Keratinocyte (primary cell): ENCODE measurements around the gene IL21R. TPM values are rescaled to one million over a fixed set of nuclear protein-coding genes. Genes with fewer than 3 reads are reported as not detected.
A peak's percentile ranks its signal among the peaks of the same experiment; 100 is the strongest.

Source experiments
- DNase-seq: peaks from one replicate; pipeline ENCODE4 v3.0.0-alpha.2; 2011; ENCODE audit warnings: low read depth, missing footprints, low spot score
- FAIRE-seq: peaks from 2 replicates; lab custom pipeline; 2011; peaks lifted over from hg19 to GRCh38; lab: Jason Lieb, UNC
- H2AFZ ChIP-seq: 2 replicates; pipeline ENCODE4 v1.6.0; 2012; ENCODE audit warnings: low read length, control low read depth, inconsistent platforms; ENCODE audit not compliant: control insufficient read depth
- H3K27ac ChIP-seq: 2 replicates; pipeline ENCODE4 v1.5.1; 2011; ENCODE audit warnings: low read length; ENCODE audit not compliant: control insufficient read depth, insufficient read depth
- H3K27me3 ChIP-seq: 3 replicates; pipeline ENCODE4 v1.6.0; 2011; ENCODE audit warnings: low read length; ENCODE audit not compliant: control insufficient read depth, insufficient read depth; ENCODE audit errors: extremely low read depth
- H3K36me3 ChIP-seq, 2 experiments: 2 replicates in 1 of 2; 3 replicates in 1 of 2; pipeline ENCODE4 v1.5.1; 2011; ENCODE audit warnings: low read length in 2 of 2, mild to moderate bottlenecking in 1 of 2; ENCODE audit not compliant: control insufficient read depth in 2 of 2, insufficient read depth in 2 of 2; ENCODE audit errors: extremely low read depth in 1 of 2
- H3K4me1 ChIP-seq: 3 replicates; pipeline ENCODE4 v1.5.1; 2011; ENCODE audit warnings: low read length; ENCODE audit not compliant: control insufficient read depth, insufficient read depth; ENCODE audit errors: extremely low read depth
- H3K4me2 ChIP-seq: 3 replicates; pipeline ENCODE4 v1.6.0; 2011; ENCODE audit warnings: low read depth, low read length; ENCODE audit not compliant: control insufficient read depth, insufficient read depth; ENCODE audit errors: extremely low read depth
- H3K4me3 ChIP-seq, 3 experiments: fragments of 200-600 bp in 1 of 3; sonication (generic) in 1 of 3; 2 replicates in 2 of 3; 3 replicates in 1 of 3; pipeline ENCODE4 v1.5.1; 2011 to 2016; ENCODE audit warnings: low read length in 3 of 3, mild to moderate bottlenecking in 3 of 3, control low read depth in 2 of 3, inconsistent platforms in 1 of 3, low read depth in 1 of 3, mixed read lengths in 1 of 3, mixed run types in 1 of 3, moderate library complexity in 1 of 3; ENCODE audit not compliant: control insufficient read depth in 2 of 3, insufficient read depth in 2 of 3; ENCODE audit errors: extremely low read depth in 1 of 3
- H3K79me2 ChIP-seq: 2 replicates; pipeline ENCODE4 v1.6.0; 2012; ENCODE audit warnings: low read length; ENCODE audit not compliant: control insufficient read depth, insufficient read depth
- H3K9ac ChIP-seq: 3 replicates; pipeline ENCODE4 v1.6.0; 2011; ENCODE audit warnings: low read length; ENCODE audit not compliant: control insufficient read depth, insufficient read depth; ENCODE audit errors: extremely low read depth
- H3K9me1 ChIP-seq: 3 replicates; pipeline ENCODE4 v1.6.0; 2011; ENCODE audit warnings: low read length; ENCODE audit not compliant: control insufficient read depth, insufficient read depth; ENCODE audit errors: extremely low read depth
- H3K9me3 ChIP-seq: 2 replicates; pipeline ENCODE4 v1.5.1; 2012; ENCODE audit warnings: low read depth, low read length; ENCODE audit not compliant: control insufficient read depth
- H4K20me1 ChIP-seq: 3 replicates; pipeline ENCODE4 v1.6.0; 2011; ENCODE audit warnings: low read length; ENCODE audit not compliant: control insufficient read depth, insufficient read depth; ENCODE audit errors: extremely low read depth
- EZH2 ChIP-seq: IDR thresholded peaks from one replicate; pipeline ENCODE4 v1.6.1; 2012; ENCODE audit warnings: inconsistent platforms, mild to moderate bottlenecking, low read length, moderate library complexity
- dilution Hi-C: fragments of 300-500 bp; cut with MboI; formaldehyde crosslinking; loops from one replicate; pipeline ENCODE4 v1.7.0; 2020; ENCODE audit warnings: low sequenced_read_pairs; ENCODE audit not compliant: extremely low pct_ligation_motif_present
- polyA plus RNA-seq, 5 experiments: library from polyadenylated mRNA; depleted of rRNA in 3 of 5; stranded (reverse) in 3 of 5; stranded (forward) in 1 of 5; unstranded in 1 of 5; fragments of >200 nt; gene quantifications; 1 replicate in 1 of 5; 2 replicates in 3 of 5; 3 replicates in 1 of 5; pipeline versions ENCODE4 v1.2.1 to v1.2.3, GENCODE V29; 2011 to 2012; ENCODE audit warnings: missing spikeins in 2 of 5, low read depth in 1 of 5, low replicate concordance in 1 of 5
- TF ChIP-seq, protein P1 (sequence below), 3 experiments: IDR thresholded peaks in 1 of 3; conservative IDR thresholded peaks in 1 of 3; optimal IDR thresholded peaks in 1 of 3; 2 replicates in 2 of 3; 3 replicates in 1 of 3; pipeline versions ENCODE3 to v1.5.1; 2011; ENCODE audit warnings: low read length in 3 of 3, mild to moderate bottlenecking in 3 of 3, moderate library complexity in 2 of 3, control low read depth in 1 of 3, inconsistent platforms in 1 of 3; ENCODE audit not compliant: insufficient read depth in 2 of 3; ENCODE audit errors: extremely low read depth in 1 of 3

Gene IL21R
- polyA plus RNA-seq, 1 donor (not counting 4 experiments of a cell fraction or from before 2014, with no cell fraction given) = 0.12 TPM

DNA sequence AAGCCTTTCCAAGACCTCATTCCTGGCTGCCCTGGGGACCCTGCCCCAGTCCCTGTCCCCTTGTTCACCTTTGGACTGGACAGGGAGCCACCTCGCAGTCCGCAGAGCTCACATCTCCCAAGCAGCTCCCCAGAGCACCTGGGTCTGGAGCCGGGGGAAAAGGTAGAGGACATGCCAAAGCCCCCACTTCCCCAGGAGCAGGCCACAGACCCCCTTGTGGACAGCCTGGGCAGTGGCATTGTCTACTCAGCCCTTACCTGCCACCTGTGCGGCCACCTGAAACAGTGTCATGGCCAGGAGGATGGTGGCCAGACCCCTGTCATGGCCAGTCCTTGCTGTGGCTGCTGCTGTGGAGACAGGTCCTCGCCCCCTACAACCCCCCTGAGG, 38.7 kb upstream of the IL21R start:
- FAIRE-seq (no peak), DNase-seq (no peak)
- peaks cover 2% of the 10 kb centered on the region for H3K9me1 ChIP-seq
- H3K27me3 ChIP-seq = no peaks in the 10 kb centered on the region
- H3K36me3 ChIP-seq = peaks cover 29 to 44% of the 10 kb centered on the region in 2 experiments
- H3K79me2 ChIP-seq = peaks cover 4% of the 10 kb centered on the region
- H2AFZ ChIP-seq = no peak overlapping the region
- peaks cover 45% of the 10 kb centered on the region for H3K4me1 ChIP-seq
- H3K4me2 ChIP-seq = no peak overlapping the region
- no peak overlapping the region for H3K9ac ChIP-seq
- H3K9me3 ChIP-seq = peaks cover 4% of the 10 kb centered on the region
- no peak for TF ChIP-seq EZH2
- TF ChIP-seq, protein P1, sequence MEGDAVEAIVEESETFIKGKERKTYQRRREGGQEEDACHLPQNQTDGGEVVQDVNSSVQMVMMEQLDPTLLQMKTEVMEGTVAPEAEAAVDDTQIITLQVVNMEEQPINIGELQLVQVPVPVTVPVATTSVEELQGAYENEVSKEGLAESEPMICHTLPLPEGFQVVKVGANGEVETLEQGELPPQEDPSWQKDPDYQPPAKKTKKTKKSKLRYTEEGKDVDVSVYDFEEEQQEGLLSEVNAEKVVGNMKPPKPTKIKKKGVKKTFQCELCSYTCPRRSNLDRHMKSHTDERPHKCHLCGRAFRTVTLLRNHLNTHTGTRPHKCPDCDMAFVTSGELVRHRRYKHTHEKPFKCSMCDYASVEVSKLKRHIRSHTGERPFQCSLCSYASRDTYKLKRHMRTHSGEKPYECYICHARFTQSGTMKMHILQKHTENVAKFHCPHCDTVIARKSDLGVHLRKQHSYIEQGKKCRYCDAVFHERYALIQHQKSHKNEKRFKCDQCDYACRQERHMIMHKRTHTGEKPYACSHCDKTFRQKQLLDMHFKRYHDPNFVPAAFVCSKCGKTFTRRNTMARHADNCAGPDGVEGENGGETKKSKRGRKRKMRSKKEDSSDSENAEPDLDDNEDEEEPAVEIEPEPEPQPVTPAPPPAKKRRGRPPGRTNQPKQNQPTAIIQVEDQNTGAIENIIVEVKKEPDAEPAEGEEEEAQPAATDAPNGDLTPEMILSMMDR (optimal IDR thresholded peaks at IDR 0.05 in 1 of 3, IDR thresholded peaks at IDR 0.05 in 1 of 3, conservative IDR thresholded peaks at IDR 0.05 in 1 of 3; ENCODE audit: extremely low read depth in 1 of 3, insufficient read depth in 2 of 3, low read length in 3 of 3) = no peak
- no peak overlapping the region for H3K4me3 ChIP-seq
- H4K20me1 ChIP-seq = peaks cover 3% of the 10 kb centered on the region
- dilution Hi-C loops = no loop called here
- H3K27ac ChIP-seq = no peak overlapping the region

DNA sequence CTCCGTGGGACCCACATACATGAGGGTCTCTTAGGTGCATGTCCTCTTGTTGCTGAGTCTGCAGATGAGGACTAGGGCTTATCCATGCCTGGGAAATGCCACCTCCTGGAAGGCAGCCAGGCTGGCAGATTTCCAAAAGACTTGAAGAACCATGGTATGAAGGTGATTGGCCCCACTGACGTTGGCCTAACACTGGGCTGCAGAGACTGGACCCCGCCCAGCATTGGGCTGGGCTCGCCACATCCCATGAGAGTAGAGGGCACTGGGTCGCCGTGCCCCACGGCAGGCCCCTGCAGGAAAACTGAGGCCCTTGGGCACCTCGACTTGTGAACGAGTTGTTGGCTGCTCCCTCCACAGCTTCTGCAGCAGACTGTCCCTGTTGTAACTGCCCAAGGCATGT, 38.2 kb upstream of the IL21R start:
- H3K4me3 ChIP-seq = no peak overlapping the region
- DNase-seq (no peak), FAIRE-seq (no peak)
- no peak overlapping the region for H3K9ac ChIP-seq
- H3K4me1 ChIP-seq = peaks cover 45% of the 10 kb centered on the region
- H3K27me3 ChIP-seq = no peaks in the 10 kb centered on the region
- dilution Hi-C loops = no loop called here
- peaks cover 3% of the 10 kb centered on the region for H4K20me1 ChIP-seq
- peaks cover 4% of the 10 kb centered on the region for H3K9me3 ChIP-seq
- H2AFZ ChIP-seq = no peak overlapping the region
- H3K27ac ChIP-seq = peak overlapping the region; percentile 89
- H3K4me2 ChIP-seq = no peak overlapping the region
- peaks cover 29 to 38% of the 10 kb centered on the region in 2 experiments for H3K36me3 ChIP-seq
- peaks cover 2% of the 10 kb centered on the region for H3K9me1 ChIP-seq
- H3K79me2 ChIP-seq = peaks cover 4% of the 10 kb centered on the region
- no peak for TF ChIP-seq EZH2
- TF ChIP-seq, protein P1 (optimal IDR thresholded peaks at IDR 0.05 in 1 of 3, IDR thresholded peaks at IDR 0.05 in 1 of 3, conservative IDR thresholded peaks at IDR 0.05 in 1 of 3; ENCODE audit: extremely low read depth in 1 of 3, insufficient read depth in 2 of 3, low read length in 3 of 3) = no peak
